ENCODE results near the gene MRTO4. TPM values are rescaled to one million over a fixed set of nuclear protein-coding genes. Genes with fewer than 3 reads are reported as not detected.

MRTO4 gene
- polyA plus RNA-seq, 3 donors = 4.9 to 8.7 (median 8.4) TPM

- peaks cover 2% of the 10 kb centered on the region for H3K4me1 Mint-ChIP-seq
- no peaks in the 10 kb centered on the region for H3K4me1 ChIP-seq (ENCODE audit: control insufficient read depth in 1 of 2, insufficient read depth in 2 of 2, low read length in 2 of 2)
- no peak overlapping the region for H3K4me3 ChIP-seq (replicated peaks in 1 of 3; ENCODE audit: low read depth in 2 of 3, low read length in 3 of 3)
- no peak overlapping the region for H3K27ac ChIP-seq (ENCODE audit: low read depth in 1 of 2, low read length in 2 of 2)
- H2AFZ ChIP-seq (ENCODE audit: insufficient read depth, low read depth, low read length, poor library complexity, severe bottlenecking) = no peak overlapping the region
- no peak for DNase-seq
- H3K79me2 ChIP-seq (ENCODE audit: insufficient read depth, low read length) = no peaks in the 10 kb centered on the region
- H3K4me2 ChIP-seq (replicated peaks; ENCODE audit: extremely low read depth, low read length, poor library complexity, severe bottlenecking) = no peak overlapping the region
- TF ChIP-seq CTCF (IDR thresholded peaks at IDR 0.05) = no peak
- no peaks in the 10 kb centered on the region for H3K36me3 ChIP-seq (replicated peaks in 1 of 2; ENCODE audit: control insufficient read depth in 1 of 2, insufficient read depth in 2 of 2, low read length in 2 of 2)
- 100% methylated on average over 3 of the region's 5 CpGs for WGBS (ENCODE audit: insufficient coverage)
- H3K36me3 Mint-ChIP-seq = peaks cover 3 to 6% of the 10 kb centered on the region in 2 donors
- H3K9me3 ChIP-seq (replicated peaks in 1 of 2; ENCODE audit: control insufficient read depth in 1 of 2, insufficient read depth in 1 of 2, low read length in 2 of 2) = peaks cover 6 to 16% of the 10 kb centered on the region in 2 donors
- peak overlapping the region in 1 of 7 donors; percentile 67 for H3K27ac Mint-ChIP-seq
- peaks cover 9 to 34% (median 22%) of the 10 kb centered on the region in 7 donors for H3K9me3 Mint-ChIP-seq
- H3K9ac ChIP-seq (ENCODE audit: insufficient read depth, low read length, poor library complexity, severe bottlenecking) = no peak overlapping the region
- peak overlapping the region in 1 of 2 donors; percentile 80 for H3K4me3 Mint-ChIP-seq
- no peaks in the 10 kb centered on the region for H4K20me1 ChIP-seq (ENCODE audit: insufficient read depth, low read length)
- peaks cover 29 to 36% (median 31%) of the 10 kb centered on the region in 3 donors for H3K27me3 Mint-ChIP-seq (ENCODE audit: low read depth in 3 of 3)
- intact Hi-C loops (cut with micrococcal nuclease) = no loop called here
- peaks cover 7 to 21% of the 10 kb centered on the region in 2 donors for H3K27me3 ChIP-seq (ENCODE audit: control insufficient read depth in 2 of 2, insufficient read depth in 2 of 2, low read length in 2 of 2)
These were observed 23.0 kb downstream of the MRTO4 start for GRCh38 chr1:19274636-19275035.

- H3K9me3 Mint-ChIP-seq = peaks cover 0 to 5% (median 2%) of the 10 kb centered on the region in 7 donors
- WGBS (ENCODE audit: insufficient coverage) = 100% methylated on average over 2 of the region's 9 CpGs
- Histone ChIP-seq H3K4me2 (replicated peaks; ENCODE audit: extremely low read depth, low read length, poor library complexity, severe bottlenecking) (no peak overlapping the region), H4K20me1 (ENCODE audit: insufficient read depth, low read length) (no peaks in the 10 kb centered on the region), H3K9ac (ENCODE audit: insufficient read depth, low read length, poor library complexity, severe bottlenecking) (no peak overlapping the region), H3K27me3 (ENCODE audit: control insufficient read depth in 2 of 2, insufficient read depth in 2 of 2, low read length in 2 of 2) (peaks cover 0 to 8% of the 10 kb centered on the region in 2 donors), H3K4me3 (replicated peaks in 1 of 3; ENCODE audit: low read depth in 2 of 3, low read length in 3 of 3) (no peak overlapping the region), H3K9me3 (replicated peaks in 1 of 2; ENCODE audit: control insufficient read depth in 1 of 2, insufficient read depth in 1 of 2, low read length in 2 of 2) (no peaks in the 10 kb centered on the region), H3K36me3 (replicated peaks in 1 of 2; ENCODE audit: control insufficient read depth in 1 of 2, insufficient read depth in 2 of 2, low read length in 2 of 2) (no peaks in the 10 kb centered on the region), H3K4me1 (ENCODE audit: control insufficient read depth in 1 of 2, insufficient read depth in 2 of 2, low read length in 2 of 2) (peaks cover 2 to 8% of the 10 kb centered on the region in 2 donors), H3K79me2 (ENCODE audit: insufficient read depth, low read length) (no peaks in the 10 kb centered on the region), H2AFZ (ENCODE audit: insufficient read depth, low read depth, low read length, poor library complexity, severe bottlenecking) (no peak overlapping the region), H3K27ac (ENCODE audit: low read depth in 1 of 2, low read length in 2 of 2) (no peak overlapping the region)
- intact Hi-C loops (cut with micrococcal nuclease) = no loop called here
- H3K36me3 Mint-ChIP-seq = peaks cover 0 to 8% of the 10 kb centered on the region in 2 donors
- H3K4me1 Mint-ChIP-seq = peaks cover 6% of the 10 kb centered on the region
- no peak overlapping the region for H3K4me3 Mint-ChIP-seq
- no peak overlapping the region for H3K27ac Mint-ChIP-seq
- peaks cover 8 to 12% (median 11%) of the 10 kb centered on the region in 3 donors for H3K27me3 Mint-ChIP-seq (ENCODE audit: low read depth in 3 of 3)
- no peak for TF ChIP-seq CTCF (IDR thresholded peaks at IDR 0.05)
- DNase-seq = no peak
These were observed 32.3 kb downstream of the MRTO4 start for GRCh38 chr1:19283891-19284290.

All from CD14-positive monocyte (primary cell).